Activated naive CD4-positive, alpha-beta T cell treated with anti-CD3 and anti-CD28 coated beads for 36 hours (primary cell): ENCODE data around the gene GKAP1. TPM values are rescaled to one million over a fixed set of nuclear protein-coding genes. Genes with fewer than 3 reads are reported as not detected.
"Not testable (repeated sequence)": the region's sequence is repeated elsewhere in the genome, so short reads cannot be mapped to it uniquely, and the experiment has no call there.

Source experiments
- CTCF ChIA-PET: fragments of 350-600 bp; sonication (Branson Sonifier 250); formaldehyde crosslinking; loops from one replicate; lab custom pipeline; 2021; ENCODE audit warnings: antibody characterized with exemption; lab: Charles Lee
- DNase-seq: peaks from one replicate; pipeline ENCODE4 v3.0.0-alpha.2; 2020
- H3K27ac Mint-ChIP-seq: one replicate; pipeline ENCODE4 v1.8.0; 2021; ENCODE audit warnings: mild to moderate bottlenecking, mixed read lengths
- H3K27me3 Mint-ChIP-seq: one replicate; pipeline ENCODE4 v1.8.0; 2021; ENCODE audit warnings: low read depth, mixed read lengths
- H3K36me3 Mint-ChIP-seq: one replicate; pipeline ENCODE4 v1.8.0; 2021; ENCODE audit warnings: low read depth, mixed read lengths
- H3K4me1 Mint-ChIP-seq: one replicate; pipeline ENCODE4 v1.8.0; 2021; ENCODE audit warnings: low read depth, mixed read lengths
- H3K4me3 Mint-ChIP-seq: one replicate; pipeline ENCODE4 v1.8.0; 2021; ENCODE audit warnings: mild to moderate bottlenecking, moderate library complexity, mixed read lengths
- H3K9me3 Mint-ChIP-seq: one replicate; pipeline ENCODE4 v1.8.0; 2021; ENCODE audit warnings: mixed read lengths
- intact Hi-C: fragments of 100-400 bp; cut with micrococcal nuclease; formaldehyde crosslinking; loops from one replicate; pipeline ENCODE4 v1.15.1; 2023
- total RNA-seq, 2 experiments: library from RNA; stranded (reverse); gene quantifications; one replicate each; pipeline ENCODE4 v1.2.3, GENCODE V29; 2021

Gene GKAP1
- total RNA-seq, 2 experiments from 2014 or later, result 4.4 to 4.5 TPM

GRCh38 chr9:83722726-83723495 is 94.7 kb downstream of the GKAP1 start:
- H3K4me3 Mint-ChIP-seq, result no peak overlapping the region
- H3K27me3 Mint-ChIP-seq, result no peaks in the 10 kb centered on the region
- no peak overlapping the region for H3K27ac Mint-ChIP-seq
- intact Hi-C loops, result no loop called here
- H3K4me1 Mint-ChIP-seq, result no peaks in the 10 kb centered on the region
- no peaks in the 10 kb centered on the region for H3K9me3 Mint-ChIP-seq
- no peaks in the 10 kb centered on the region for H3K36me3 Mint-ChIP-seq
- DNase-seq, result no peak
- CTCF ChIA-PET, result interaction anchor here (1.0 kb wide), 1 partner anchor 73 kb away, joined by 3 read pairs; no protein-coding TSS in a partner anchor

GRCh38 chr9:83721509-83721908 is 96.1 kb downstream of the GKAP1 start:
- DNase-seq, result no peak
- H3K27me3 Mint-ChIP-seq, result no peaks in the 10 kb centered on the region
- no peak overlapping the region for H3K27ac Mint-ChIP-seq
- H3K4me1 Mint-ChIP-seq, result no peaks in the 10 kb centered on the region
- intact Hi-C loops, result no loop called here
- CTCF ChIA-PET, result no interaction called here
- H3K9me3 Mint-ChIP-seq, result peaks cover 2% of the 10 kb centered on the region
- no peak overlapping the region for H3K4me3 Mint-ChIP-seq
- H3K36me3 Mint-ChIP-seq, result no peaks in the 10 kb centered on the region

GRCh38 chr9:83715794-83716193 is 101.8 kb downstream of the GKAP1 start:
- CTCF ChIA-PET, result interaction anchor here (0.6 to 0.7 kb wide), 2 partner anchors 34 to 65 kb away, joined by 3 read pairs; no protein-coding TSS in a partner anchor
- Mint-ChIP-seq H3K9me3 (peaks cover 2% of the 10 kb centered on the region), H3K36me3 (no peaks in the 10 kb centered on the region), H3K4me3 (no peak overlapping the region), H3K27me3 (no peaks in the 10 kb centered on the region), H3K4me1 (no peaks in the 10 kb centered on the region), H3K27ac (no peak overlapping the region)
- no peak for DNase-seq
- intact Hi-C loops, result loop anchor here (10.0 kb wide), 1 partner anchor 381 kb away; no protein-coding TSS in a partner anchor

- peaks cover 2% of the 10 kb centered on the region for H3K9me3 Mint-ChIP-seq
- no peak for DNase-seq
- no peaks in the 10 kb centered on the region for H3K36me3 Mint-ChIP-seq
- CTCF ChIA-PET, result no interaction called here
- no peak overlapping the region for H3K4me3 Mint-ChIP-seq
- no peaks in the 10 kb centered on the region for H3K27me3 Mint-ChIP-seq
- intact Hi-C loops, result loop anchor here (10.0 kb wide), 1 partner anchor 380 kb away; no protein-coding TSS in a partner anchor
- H3K4me1 Mint-ChIP-seq, result no peaks in the 10 kb centered on the region
- H3K27ac Mint-ChIP-seq, result no peak overlapping the region
These were observed 102.3 kb downstream of the GKAP1 start for GRCh38 chr9:83715221-83715620.

GRCh38 chr9:83714329-83714728 is 103.2 kb downstream of the GKAP1 start:
- H3K36me3 Mint-ChIP-seq, result no peaks in the 10 kb centered on the region
- H3K27me3 Mint-ChIP-seq, result no peaks in the 10 kb centered on the region
- H3K27ac Mint-ChIP-seq, result no peak overlapping the region
- H3K4me1 Mint-ChIP-seq, result peaks cover 2% of the 10 kb centered on the region
- no peak for DNase-seq
- CTCF ChIA-PET, result interaction anchor here (1.0 kb wide), 1 partner anchor 94 kb away, joined by 3 read pairs; no protein-coding TSS in a partner anchor
- H3K4me3 Mint-ChIP-seq, result no peak overlapping the region
- intact Hi-C loops, result loop anchor here (1.0 to 10.0 kb wide), 2 partner anchors 93 to 380 kb away; no protein-coding TSS in a partner anchor
- peaks cover 2% of the 10 kb centered on the region for H3K9me3 Mint-ChIP-seq

- H3K9me3 Mint-ChIP-seq, result no peaks in the 10 kb centered on the region
- H3K4me3 Mint-ChIP-seq, result peak overlapping the region; percentile 89
- peak overlapping the region; percentile 98 for H3K27ac Mint-ChIP-seq
- intact Hi-C loops, result loop anchor here (1.0 to 10.0 kb wide), 7 partner anchors 59 to 588 kb away; partner anchors contain the start of genes GKAP1, HNRNPK, IDNK and RMI1
- no peaks in the 10 kb centered on the region for H3K27me3 Mint-ChIP-seq
- H3K4me1 Mint-ChIP-seq, result peaks cover 32% of the 10 kb centered on the region
- peaks cover 19% of the 10 kb centered on the region for H3K36me3 Mint-ChIP-seq
- DNase-seq, result peak; percentile 61
- CTCF ChIA-PET, result interaction anchor here (0.9 to 1.6 kb wide), 3 partner anchors 30 to 59 kb away, joined by 3 to 6 read pairs (median 4); no protein-coding TSS in a partner anchor
These were observed 108.9 kb downstream of the GKAP1 start for GRCh38 chr9:83708515-83709158.

- DNase-seq, result peak; percentile 95
- Mint-ChIP-seq H3K27ac (peak within 1 kb of the TSS; percentile 98), H3K27me3 (no peaks in the 10 kb centered on the region), H3K4me1 (peaks cover 37% of the 10 kb centered on the region), H3K9me3 (no peaks in the 10 kb centered on the region), H3K4me3 (peak within 1 kb of the TSS; percentile 89), H3K36me3 (peaks cover 19% of the 10 kb centered on the region)
- intact Hi-C loops, result loop anchor here (1.0 to 10.0 kb wide), 7 partner anchors 59 to 588 kb away; partner anchors contain the start of genes GKAP1, HNRNPK, IDNK and RMI1
- CTCF ChIA-PET, result interaction anchor here (0.7 to 1.6 kb wide), 3 partner anchors 30 to 108 kb away, joined by 3 to 6 read pairs (median 3); no protein-coding TSS in a partner anchor
These were observed 109.6 kb downstream of the GKAP1 start, which contains the start of gene UBQLN1 for GRCh38 chr9:83707768-83708514. UBQLN1 (minus strand) TSS chr9:83707958; CDS start chr9:83707679, 279 bp downstream.

- no peak for DNase-seq
- H3K4me1 Mint-ChIP-seq, result peaks cover 40% of the 10 kb centered on the region
- CTCF ChIA-PET, result interaction anchor here (0.6 to 1.6 kb wide), 2 partner anchors 58 to 77 kb away, joined by 3 to 6 read pairs; no protein-coding TSS in a partner anchor
- H3K27ac Mint-ChIP-seq, result peak overlapping the region; percentile 98
- H3K36me3 Mint-ChIP-seq, result peaks cover 19% of the 10 kb centered on the region
- intact Hi-C loops, result loop anchor here (10.0 kb wide), 1 partner anchor 233 kb away; no protein-coding TSS in a partner anchor
- H3K27me3 Mint-ChIP-seq, result no peaks in the 10 kb centered on the region
- H3K4me3 Mint-ChIP-seq, result peak overlapping the region; percentile 89
- no peaks in the 10 kb centered on the region for H3K9me3 Mint-ChIP-seq
These were observed 110.1 kb downstream of the GKAP1 start for GRCh38 chr9:83707518-83707767.

GRCh38 chr9:83706676-83707517 is 110.7 kb downstream of the GKAP1 start:
- Mint-ChIP-seq H3K27ac (peak overlapping the region; percentile 98), H3K27me3 (no peaks in the 10 kb centered on the region), H3K9me3 (no peaks in the 10 kb centered on the region), H3K36me3 (peaks cover 19% of the 10 kb centered on the region), H3K4me3 (peak overlapping the region; percentile 89), H3K4me1 (peaks cover 44% of the 10 kb centered on the region)
- DNase-seq, result peak; percentile 51
- intact Hi-C loops, result loop anchor here (1.0 to 10.0 kb wide), 3 partner anchors 9 to 232 kb away; no protein-coding TSS in a partner anchor
- CTCF ChIA-PET, result interaction anchor here (0.6 to 1.6 kb wide), 3 partner anchors 58 to 83 kb away, joined by 3 to 6 read pairs (median 3); no protein-coding TSS in a partner anchor

- intact Hi-C loops, result loop anchor here (10.0 kb wide), 1 partner anchor 230 kb away; no protein-coding TSS in a partner anchor
- H3K27me3 Mint-ChIP-seq, H3K9me3 Mint-ChIP-seq, DNase-seq, CTCF ChIA-PET: not testable (repeated sequence)
- H3K4me1 Mint-ChIP-seq, result peaks cover 59% of the 10 kb centered on the region
- H3K36me3 Mint-ChIP-seq, result peaks cover 21% of the 10 kb centered on the region
- H3K27ac Mint-ChIP-seq, result peak overlapping the region; percentile 98
- peak overlapping the region; percentile 89 for H3K4me3 Mint-ChIP-seq
These were observed 112.3 kb downstream of the GKAP1 start for GRCh38 chr9:83705219-83705651.

- Mint-ChIP-seq H3K27ac (no peak overlapping the region), H3K36me3 (peaks cover 24% of the 10 kb centered on the region), H3K4me1 (peaks cover 82% of the 10 kb centered on the region), H3K9me3 (no peaks in the 10 kb centered on the region), H3K4me3 (no peak overlapping the region), H3K27me3 (no peaks in the 10 kb centered on the region)
- CTCF ChIA-PET, result no interaction called here
- DNase-seq, result no peak
- intact Hi-C loops, result loop anchor here (10.0 kb wide), 1 partner anchor 227 kb away; no protein-coding TSS in a partner anchor
These were observed 115.8 kb downstream of the GKAP1 start for GRCh38 chr9:83701769-83702168.
